Mesothelial cell of epicardium (in vitro differentiated cells): ENCODE measurements around the gene CCM2L. TPM values are rescaled to one million over a fixed set of nuclear protein-coding genes. Genes with fewer than 3 reads are reported as not detected.

ENCODE experiments used
- DNase-seq, 2 experiments: peaks; one replicate each; pipeline ENCODE4 v3.0.0; 2021; ENCODE audit warnings: low spot score in 2 of 2; ENCODE audit not compliant: unreplicated experiment in 2 of 2
- H3K27ac Mint-ChIP-seq: 2 replicates; pipeline ENCODE4 v1.8.0; 2021; ENCODE audit warnings: mixed read lengths
- H3K27me3 Mint-ChIP-seq: 2 replicates; pipeline ENCODE4 v1.8.0; 2021; ENCODE audit warnings: low read depth, mixed read lengths
- H3K36me3 Mint-ChIP-seq: 2 replicates; pipeline ENCODE4 v1.8.0; 2021; ENCODE audit warnings: mixed read lengths
- H3K4me1 Mint-ChIP-seq: 2 replicates; pipeline ENCODE4 v1.8.0; 2021; ENCODE audit warnings: mixed read lengths
- H3K4me3 Mint-ChIP-seq: 2 replicates; pipeline ENCODE4 v1.8.0; 2021; ENCODE audit warnings: mild to moderate bottlenecking, moderate library complexity, mixed read lengths
- H3K9me3 Mint-ChIP-seq: 2 replicates; pipeline ENCODE4 v1.8.0; 2021; ENCODE audit warnings: mixed read lengths
- CTCF ChIP-seq: fragments of 200-600 bp; sonication (generic); IDR thresholded peaks from one replicate; pipeline ENCODE4 v1.5.0; 2021; ENCODE audit warnings: antibody characterized with exemption; ENCODE audit not compliant: unreplicated experiment
- total RNA-seq: library from RNA; stranded (reverse); gene quantifications from 3 replicates; pipeline ENCODE4 v1.2.1, GENCODE V29; 2021

The CCM2L gene
- total RNA-seq, 1 donor from 2014 or later: 0.16 TPM

DNA sequence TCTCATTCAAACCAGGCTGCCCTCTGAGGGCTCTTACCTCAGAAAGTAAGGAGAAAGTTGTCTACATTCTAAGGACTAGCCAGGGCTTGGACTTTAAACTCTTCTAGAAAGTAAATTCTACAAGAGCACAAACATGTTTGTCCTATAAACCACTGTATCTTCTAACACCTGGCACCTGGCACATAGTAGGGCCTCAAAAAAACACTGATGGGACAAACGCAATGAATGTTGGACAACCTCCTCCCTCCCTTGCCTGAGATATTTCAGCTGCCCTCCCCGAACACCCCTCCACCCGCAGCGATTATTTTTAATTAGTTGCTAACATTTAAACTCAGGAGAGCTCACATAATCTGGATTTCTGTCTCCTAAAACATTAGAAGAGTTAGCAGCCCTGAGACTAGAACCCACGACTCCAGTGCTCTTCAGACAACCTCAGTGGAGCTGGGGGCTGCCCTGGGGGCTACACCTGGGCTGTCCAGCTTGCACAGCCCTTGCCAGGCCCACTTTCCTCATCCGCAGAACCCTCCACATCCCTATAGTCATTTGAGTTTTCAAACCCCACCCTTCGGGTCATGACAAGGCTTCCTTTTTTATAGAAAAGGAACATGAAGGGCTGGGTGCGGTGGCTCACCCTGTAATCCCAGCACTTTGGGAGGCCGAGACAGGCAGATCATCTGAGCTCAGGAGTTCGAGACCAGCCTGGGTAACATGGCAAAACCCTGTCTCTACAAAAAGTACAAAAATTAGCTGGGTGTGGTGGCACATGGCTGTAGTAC, 46.7 kb downstream of the CCM2L start:
- H3K4me3 Mint-ChIP-seq: no peak overlapping the region
- DNase-seq: no peak
- H3K27ac Mint-ChIP-seq: no peak overlapping the region
- peaks cover 2% of the 10 kb centered on the region for H3K4me1 Mint-ChIP-seq
- no peak for TF ChIP-seq CTCF
- H3K36me3 Mint-ChIP-seq: no peaks in the 10 kb centered on the region
- H3K9me3 Mint-ChIP-seq: no peaks in the 10 kb centered on the region
- peaks cover 90% of the 10 kb centered on the region for H3K27me3 Mint-ChIP-seq

DNA sequence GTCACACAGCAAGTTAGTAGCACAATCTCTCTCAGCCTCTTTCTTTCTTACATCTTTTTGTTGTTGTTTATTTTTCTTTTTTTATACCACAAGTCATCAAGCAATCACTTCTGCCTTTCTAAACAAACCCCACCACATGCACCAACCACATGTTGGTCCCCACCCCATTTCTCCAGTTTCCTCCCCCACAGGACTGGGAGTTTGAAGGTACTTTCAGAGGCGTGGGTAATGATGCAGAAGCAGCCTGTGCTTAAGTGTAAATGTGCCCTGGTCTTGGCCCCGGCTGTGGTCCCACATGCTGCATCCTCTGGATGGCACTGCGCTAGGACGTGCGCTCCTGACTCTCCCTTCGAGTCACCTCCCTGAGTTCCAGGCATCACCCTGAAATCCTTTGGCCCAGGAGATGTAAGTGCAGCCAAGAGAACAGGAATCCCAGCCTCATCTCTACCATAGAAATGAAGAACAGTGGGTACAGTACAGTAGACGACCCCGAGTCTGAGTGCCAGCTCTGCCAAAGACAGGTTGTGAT, 47.5 kb downstream of the CCM2L start:
- Mint-ChIP-seq H3K9me3 (no peaks in the 10 kb centered on the region), H3K4me1 (no peaks in the 10 kb centered on the region), H3K27me3 (peaks cover 88% of the 10 kb centered on the region), H3K36me3 (no peaks in the 10 kb centered on the region), H3K4me3 (no peak overlapping the region), H3K27ac (no peak overlapping the region)
- DNase-seq: no peak
- no peak for TF ChIP-seq CTCF

GRCh38 chr20:32059189-32059588, 49.0 kb downstream of the CCM2L start:
- Mint-ChIP-seq H3K27ac (no peak overlapping the region), H3K9me3 (no peaks in the 10 kb centered on the region), H3K4me1 (no peaks in the 10 kb centered on the region), H3K36me3 (no peaks in the 10 kb centered on the region), H3K27me3 (peaks cover 77% of the 10 kb centered on the region), H3K4me3 (no peak overlapping the region)
- DNase-seq: no peak
- no peak for TF ChIP-seq CTCF

DNA sequence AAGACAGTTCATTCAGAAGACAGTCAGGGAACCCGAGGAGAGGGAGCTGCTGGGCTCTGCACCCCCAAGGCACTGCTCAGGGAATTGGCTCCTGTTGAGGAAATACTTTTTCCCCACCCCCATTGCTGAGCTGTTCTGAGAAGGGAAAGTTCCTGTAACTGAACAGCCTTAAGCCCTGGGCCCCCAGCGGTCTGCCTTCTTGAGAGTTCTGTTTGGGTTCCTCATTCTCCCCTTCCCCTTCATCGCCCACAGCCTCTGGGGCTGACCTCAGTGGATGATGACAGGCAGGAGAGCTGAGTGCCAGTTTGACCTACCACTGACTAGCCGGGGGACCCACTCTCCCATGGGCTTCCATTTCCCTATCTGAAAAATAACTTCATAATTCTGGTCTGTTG, 52.5 kb downstream of the CCM2L start:
- Mint-ChIP-seq H3K4me3 (no peak overlapping the region), H3K36me3 (no peaks in the 10 kb centered on the region), H3K9me3 (no peaks in the 10 kb centered on the region), H3K27ac (no peak overlapping the region), H3K4me1 (no peaks in the 10 kb centered on the region), H3K27me3 (peaks cover 53% of the 10 kb centered on the region)
- no peak for TF ChIP-seq CTCF
- no peak for DNase-seq

DNA sequence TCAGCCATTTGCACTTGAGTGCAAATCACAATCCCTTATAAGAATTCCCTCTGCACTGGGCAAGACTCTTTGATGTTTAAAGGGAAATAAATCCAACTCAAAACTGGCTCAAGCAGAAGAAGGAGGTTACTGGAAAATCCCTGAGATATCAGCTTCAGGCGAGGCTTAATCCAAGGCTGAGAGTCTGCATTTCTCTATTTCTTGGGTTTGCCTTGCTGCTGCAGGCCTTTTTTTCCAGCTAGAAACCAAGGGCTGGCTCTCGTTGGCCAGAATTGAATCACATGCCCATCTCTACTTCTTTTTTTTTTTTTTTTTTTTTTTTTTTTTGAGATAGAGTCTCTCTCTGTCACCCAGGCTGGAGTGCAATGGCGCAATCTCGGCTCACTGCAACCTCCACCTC, 53.5 kb downstream of the CCM2L start:
- H3K27ac Mint-ChIP-seq: no peak overlapping the region
- no peaks in the 10 kb centered on the region for H3K9me3 Mint-ChIP-seq
- TF ChIP-seq CTCF: no peak
- H3K36me3 Mint-ChIP-seq: no peaks in the 10 kb centered on the region
- H3K4me1 Mint-ChIP-seq: no peaks in the 10 kb centered on the region
- peaks cover 44% of the 10 kb centered on the region for H3K27me3 Mint-ChIP-seq
- H3K4me3 Mint-ChIP-seq: no peak overlapping the region
- DNase-seq: no peak
